Neuronal stem cell (in vitro differentiated cells): ENCODE measurements around the gene CCDC77. TPM values are rescaled to one million over a fixed set of nuclear protein-coding genes. Genes with fewer than 3 reads are reported as not detected.

ENCODE experiments used
- DNase-seq: peaks from one replicate; pipeline ENCODE4 v3.0.0-alpha.2; 2013; ENCODE audit warnings: low spot score
- H2AFZ ChIP-seq: one replicate; pipeline ENCODE4 v1.6.1; 2013; ENCODE audit warnings: mild to moderate bottlenecking, low read length, inconsistent platforms
- H2AK5ac ChIP-seq: 2 replicates; pipeline ENCODE4 v1.6.1; 2013; ENCODE audit warnings: low read depth, mild to moderate bottlenecking, inconsistent platforms, low read length, moderate library complexity, mixed read lengths
- H2BK120ac ChIP-seq: 2 replicates; pipeline ENCODE4 v1.6.1; 2013; ENCODE audit warnings: low read depth, mild to moderate bottlenecking, inconsistent platforms, low read length, moderate library complexity, mixed read lengths
- H2BK12ac ChIP-seq: one replicate; pipeline ENCODE4 v1.6.1; 2013; ENCODE audit warnings: low read length, inconsistent platforms
- H2BK15ac ChIP-seq: 2 replicates; pipeline ENCODE4 v1.6.1; 2013; ENCODE audit warnings: mild to moderate bottlenecking, low read length, inconsistent platforms, mixed read lengths
- H2BK5ac ChIP-seq: one replicate; pipeline ENCODE4 v1.6.1; 2013; ENCODE audit warnings: inconsistent platforms, mild to moderate bottlenecking, low read length, moderate library complexity
- H3K14ac ChIP-seq: one replicate; pipeline ENCODE4 v1.6.1; 2013; ENCODE audit warnings: low read length, inconsistent platforms
- H3K18ac ChIP-seq: 2 replicates; pipeline ENCODE4 v1.6.1; 2013; ENCODE audit warnings: low read length, inconsistent platforms
- H3K23ac ChIP-seq: 2 replicates; pipeline ENCODE4 v1.6.1; 2013; ENCODE audit warnings: low read depth, mild to moderate bottlenecking, mixed read lengths, low read length, inconsistent platforms; ENCODE audit not compliant: poor library complexity
- H3K27ac ChIP-seq: replicated peaks from 3 replicates; pipeline ENCODE4 v1.5.1; 2013; ENCODE audit warnings: low read length, inconsistent platforms
- H3K27me3 ChIP-seq, 3 experiments: 2 replicates each; pipeline ENCODE4 v1.6.1; 2013; ENCODE audit warnings: low read length in 3 of 3, mild to moderate bottlenecking in 2 of 3, inconsistent platforms in 1 of 3, low read depth in 1 of 3, mixed read lengths in 1 of 3, moderate library complexity in 1 of 3; ENCODE audit not compliant: control insufficient read depth in 3 of 3, insufficient read depth in 3 of 3
- H3K36me3 ChIP-seq, 2 donors: replicated peaks in 1 of 2; 2 replicates each; pipeline ENCODE4 v1.6.1; 2013; ENCODE audit warnings: low read length in 2 of 2; ENCODE audit not compliant: control insufficient read depth in 2 of 2, insufficient read depth in 2 of 2
- H3K4ac ChIP-seq: 2 replicates; pipeline ENCODE4 v1.6.1; 2013; ENCODE audit warnings: inconsistent platforms, mild to moderate bottlenecking, low read length, moderate library complexity
- H3K4me1 ChIP-seq, 2 donors: 1 replicate in 1 of 2; 2 replicates in 1 of 2; pipeline ENCODE4 v1.6.1; 2013; ENCODE audit warnings: low read length in 2 of 2, low read depth in 1 of 2; ENCODE audit not compliant: control insufficient read depth in 2 of 2, insufficient read depth in 1 of 2
- H3K4me2 ChIP-seq: one replicate; pipeline ENCODE4 v1.6.1; 2013; ENCODE audit warnings: mild to moderate bottlenecking, low read length, inconsistent platforms; ENCODE audit not compliant: insufficient read depth, poor library complexity, severe bottlenecking
- H3K4me3 ChIP-seq, 2 donors: 2 replicates each; pipeline ENCODE4 v1.5.1; 2013; ENCODE audit warnings: low read length in 2 of 2, mild to moderate bottlenecking in 2 of 2, inconsistent platforms in 1 of 2, moderate library complexity in 1 of 2
- H3K79me1 ChIP-seq: one replicate; pipeline ENCODE4 v1.6.1; 2013; ENCODE audit warnings: low read depth, mild to moderate bottlenecking, inconsistent platforms, low read length, moderate library complexity
- H3K9ac ChIP-seq: one replicate; pipeline ENCODE4 v1.6.1; 2013; ENCODE audit warnings: mild to moderate bottlenecking, low read depth, low read length, inconsistent platforms; ENCODE audit not compliant: poor library complexity
- H3K9me3 ChIP-seq, 2 donors: replicated peaks in 1 of 2; 2 replicates each; pipeline versions ENCODE3 to v1.6.1; 2013; ENCODE audit warnings: low read length in 2 of 2, mild to moderate bottlenecking in 2 of 2, inconsistent platforms in 1 of 2, low read depth in 1 of 2, mixed read lengths in 1 of 2, moderate library complexity in 1 of 2; ENCODE audit not compliant: control insufficient read depth in 2 of 2, insufficient read depth in 1 of 2
- H4K8ac ChIP-seq: one replicate; pipeline ENCODE4 v1.6.1; 2013; ENCODE audit warnings: low read depth, mild to moderate bottlenecking, inconsistent platforms, low read length, moderate library complexity
- H4K91ac ChIP-seq: one replicate; pipeline ENCODE4 v1.6.1; 2013; ENCODE audit warnings: low read length, low read depth, mild to moderate bottlenecking, inconsistent platforms; ENCODE audit not compliant: poor library complexity
- WGBS, 2 donors: extraction: QIAGEN DNeasy Blood & Tissue Kit; methylation state at CpG; one replicate each; pipeline ENCODE4 v1.1.7; 2013; ENCODE audit warnings: missing lambda C conversion rate in 2 of 2, mixed read lengths in 1 of 2; ENCODE audit not compliant: insufficient read length in 2 of 2, insufficient replicate concordance in 1 of 2; ENCODE audit errors: extremely low coverage in 2 of 2; 5-methylcytosine and 5-hydroxymethylcytosine counted together
- polyA plus RNA-seq, 2 experiments: library from polyadenylated mRNA; stranded (reverse); fragments of 200-250 nt; gene quantifications; one replicate each; pipeline ENCODE4 v1.2.3, GENCODE V29; 2013

Gene CCDC77
- 39.3 TPM for polyA plus RNA-seq (2013, experiment 1 of 2)
- polyA plus RNA-seq (2013, experiment 2 of 2), result 44.2 TPM

DNA sequence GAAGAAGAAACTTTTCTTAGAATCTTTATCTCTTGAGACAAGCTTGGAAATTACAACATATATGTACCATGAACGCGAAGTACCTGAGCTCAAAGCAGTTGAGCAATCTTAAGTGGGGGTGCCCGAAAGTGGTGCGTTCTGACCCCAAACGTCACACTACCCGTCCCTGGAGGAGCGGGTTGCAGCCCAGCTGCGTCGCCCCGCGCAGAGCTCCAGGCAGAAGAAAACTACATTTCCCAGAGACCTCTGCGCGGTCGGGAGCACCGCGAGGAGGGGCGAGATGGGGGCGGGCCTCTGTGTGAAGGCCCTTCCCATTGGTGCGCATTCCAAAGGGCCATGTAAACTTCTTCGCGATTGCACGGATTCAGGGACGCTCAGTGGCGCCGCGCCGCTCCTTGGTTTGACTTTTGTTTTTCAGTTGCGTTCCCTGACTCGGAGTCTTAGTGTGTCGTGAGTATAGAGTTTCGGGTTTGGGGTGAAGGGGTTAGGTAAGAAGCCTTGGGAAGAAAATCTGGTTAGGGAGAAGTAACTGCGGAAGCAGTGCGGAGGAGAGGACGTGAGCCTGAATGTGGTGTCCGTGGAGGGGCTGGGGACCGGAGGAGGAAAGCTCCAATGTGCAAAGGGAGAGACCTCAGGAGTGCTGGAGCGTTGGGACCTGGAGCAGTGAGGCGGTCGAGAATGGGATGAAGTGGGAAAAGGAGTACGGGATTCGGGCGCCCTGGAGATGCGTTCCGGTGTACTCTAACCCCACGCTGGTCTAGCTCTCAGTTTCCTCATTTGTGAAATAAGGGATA is at the start of gene CCDC77:
Gene CCDC77, plus strand, starts transcription at position 410 of the 794 bp plus-strand sequence. CDS start 7,740 bp downstream, outside the sequence.
- H2BK12ac ChIP-seq, result no peak within 1 kb of the TSS
- peak within 1 kb of the TSS; percentile 76 for H2AFZ ChIP-seq
- H3K9ac ChIP-seq, result peak within 1 kb of the TSS; percentile 88
- no CpG with 5 or more reads among the region's 45 CpGs for WGBS, 2 donors
- no peak within 1 kb of the TSS for H2AK5ac ChIP-seq
- H3K18ac ChIP-seq, result peak within 1 kb of the TSS; percentile 68
- peak; percentile 93 for DNase-seq
- no peak within 1 kb of the TSS for H3K4ac ChIP-seq
- H3K9me3 ChIP-seq, result no peaks in the 10 kb centered on the region
- H3K36me3 ChIP-seq, result peaks cover 6 to 28% of the 10 kb centered on the region in 2 donors
- H4K91ac ChIP-seq, result no peak within 1 kb of the TSS
- H2BK15ac ChIP-seq, result no peak within 1 kb of the TSS
- H2BK5ac ChIP-seq, result no peak within 1 kb of the TSS
- peak within 1 kb of the TSS; percentile 63 to 97 for H3K4me3 ChIP-seq
- peak within 1 kb of the TSS; percentile 45 for H3K4me2 ChIP-seq
- no peak within 1 kb of the TSS for H2BK120ac ChIP-seq
- H3K4me1 ChIP-seq, result peaks cover 0 to 4% of the 10 kb centered on the region in 2 donors
- no peaks in the 10 kb centered on the region for H3K27me3 ChIP-seq
- no peak within 1 kb of the TSS for H3K14ac ChIP-seq
- no peak within 1 kb of the TSS for H3K23ac ChIP-seq
- peak within 1 kb of the TSS; percentile 77 for H3K27ac ChIP-seq
- H4K8ac ChIP-seq, result no peak within 1 kb of the TSS
- H3K79me1 ChIP-seq, result no peaks in the 10 kb centered on the region

DNA sequence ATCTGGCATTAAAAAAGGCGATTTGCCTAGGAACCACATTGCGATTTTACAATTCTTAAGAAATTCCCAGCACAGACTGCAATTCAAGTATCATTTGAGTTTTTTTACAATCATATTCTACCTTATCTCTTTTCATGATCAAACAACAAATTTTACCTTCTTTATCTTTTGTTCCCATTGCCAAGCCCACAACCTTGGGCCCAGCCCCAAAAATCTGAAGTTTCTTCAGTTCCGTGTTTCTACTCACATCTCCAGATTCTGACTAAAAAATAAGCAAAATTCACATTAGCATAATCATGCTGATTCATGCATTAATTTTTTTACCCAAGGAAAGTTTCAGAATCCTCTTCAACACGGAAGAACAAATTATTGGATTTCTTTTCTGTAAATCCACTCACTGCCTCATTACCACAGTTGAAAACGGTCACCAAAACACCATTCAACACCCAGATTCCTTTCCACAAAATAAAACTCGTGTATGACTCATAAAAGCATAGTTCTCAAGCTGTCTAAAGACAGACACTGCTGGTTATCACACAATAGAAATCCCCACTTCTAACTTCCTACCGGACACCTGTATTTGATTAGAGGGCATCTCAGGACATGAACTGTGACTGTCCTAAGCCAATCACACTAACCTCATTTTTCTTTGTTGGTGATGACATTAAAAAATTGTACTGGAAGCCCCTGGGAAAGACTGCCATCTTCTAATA is 45.0 kb upstream of the CCDC77 start:
- Histone ChIP-seq H3K36me3 (peaks cover 15 to 95% of the 10 kb centered on the region in 2 donors), H3K4ac (no peak overlapping the region), H4K8ac (no peak overlapping the region), H3K9me3 (peaks cover 5 to 25% of the 10 kb centered on the region in 2 donors), H3K23ac (no peak overlapping the region), H3K4me2 (no peak overlapping the region), H3K18ac (no peak overlapping the region), H2BK120ac (no peak overlapping the region), H3K4me1 (no peaks in the 10 kb centered on the region), H2BK12ac (no peak overlapping the region), H3K27me3 (no peaks in the 10 kb centered on the region), H3K14ac (no peak overlapping the region), H3K79me1 (no peaks in the 10 kb centered on the region), H2AK5ac (no peak overlapping the region), H3K9ac (no peak overlapping the region), H2BK5ac (no peak overlapping the region), H3K4me3 (no peak overlapping the region), H2BK15ac (no peak overlapping the region), H3K27ac (no peak overlapping the region), H2AFZ (no peak overlapping the region), H4K91ac (no peak overlapping the region)
- DNase-seq, result no peak
- WGBS, 2 donors, result no CpG with 5 or more reads among the region's 7 CpGs

- H3K4me2 ChIP-seq, result no peak overlapping the region
- H3K18ac ChIP-seq, result no peak overlapping the region
- H2AK5ac ChIP-seq, result no peak overlapping the region
- no peak overlapping the region for H2BK12ac ChIP-seq
- H3K4me3 ChIP-seq, result no peak overlapping the region
- no peaks in the 10 kb centered on the region for H3K27me3 ChIP-seq
- H2BK15ac ChIP-seq, result no peak overlapping the region
- no peak overlapping the region for H3K14ac ChIP-seq
- no peak overlapping the region for H3K27ac ChIP-seq
- DNase-seq, result no peak
- no peak overlapping the region for H2BK120ac ChIP-seq
- H3K79me1 ChIP-seq, result no peaks in the 10 kb centered on the region
- no peaks in the 10 kb centered on the region for H3K4me1 ChIP-seq
- H4K91ac ChIP-seq, result no peak overlapping the region
- peaks cover 15 to 97% of the 10 kb centered on the region in 2 donors for H3K36me3 ChIP-seq
- no peak overlapping the region for H2AFZ ChIP-seq
- no CpG with 5 or more reads among the region's 1 CpG for WGBS, 2 donors
- H3K23ac ChIP-seq, result no peak overlapping the region
- H3K9me3 ChIP-seq, result peaks cover 5 to 39% of the 10 kb centered on the region in 2 donors
- no peak overlapping the region for H3K4ac ChIP-seq
- no peak overlapping the region for H2BK5ac ChIP-seq
- H4K8ac ChIP-seq, result no peak overlapping the region
- no peak overlapping the region for H3K9ac ChIP-seq
Measured at GRCh38 chr12:359091-359490, 42.4 kb upstream of the CCDC77 start.

DNA sequence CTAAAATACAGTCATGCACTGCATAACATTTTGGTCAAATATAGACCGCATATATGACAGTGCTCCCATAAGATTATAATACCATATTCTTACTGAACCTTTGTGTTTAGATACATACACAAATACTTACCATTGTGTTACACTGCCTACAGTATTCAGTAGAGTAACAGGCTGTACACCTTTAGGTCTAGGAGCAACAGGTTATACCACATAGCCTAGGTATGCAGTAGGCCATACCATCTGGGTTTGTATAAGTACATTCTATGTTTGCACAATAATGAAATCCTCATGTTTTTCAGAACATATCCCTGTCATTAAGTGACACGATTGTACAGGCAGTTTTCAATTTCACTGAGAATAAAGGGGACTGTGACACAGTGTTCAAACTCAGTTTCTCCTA is 34.6 kb upstream of the CCDC77 start:
- H4K8ac ChIP-seq, result no peak overlapping the region
- H3K27ac ChIP-seq, result no peak overlapping the region
- H3K27me3 ChIP-seq, result no peaks in the 10 kb centered on the region
- H4K91ac ChIP-seq, result no peak overlapping the region
- no peak overlapping the region for H3K4ac ChIP-seq
- no CpG with 5 or more reads among the region's 2 CpGs for WGBS, 2 donors
- no peak overlapping the region for H2AFZ ChIP-seq
- peaks cover 2% of the 10 kb centered on the region for H3K79me1 ChIP-seq
- H3K4me3 ChIP-seq, result no peak overlapping the region
- no peak overlapping the region for H3K18ac ChIP-seq
- H3K36me3 ChIP-seq, result peaks cover 25 to 88% of the 10 kb centered on the region in 2 donors
- H2BK5ac ChIP-seq, result no peak overlapping the region
- no peak overlapping the region for H3K14ac ChIP-seq
- no peak overlapping the region for H3K23ac ChIP-seq
- no peaks in the 10 kb centered on the region for H3K4me1 ChIP-seq
- no peak overlapping the region for H2BK120ac ChIP-seq
- no peak overlapping the region for H2BK15ac ChIP-seq
- H3K9me3 ChIP-seq, result peaks cover 10 to 40% of the 10 kb centered on the region in 2 donors
- no peak overlapping the region for H3K9ac ChIP-seq
- H2AK5ac ChIP-seq, result no peak overlapping the region
- DNase-seq, result no peak
- no peak overlapping the region for H3K4me2 ChIP-seq
- H2BK12ac ChIP-seq, result no peak overlapping the region
